CD4-positive, alpha-beta T cell treated with Interleukin-1 beta for 1 hour (primary cell): ENCODE data around the gene ADD2.
"Not testable (repeated sequence)": the region's sequence is repeated elsewhere in the genome, so short reads cannot be mapped to it uniquely, and the experiment has no call there.

Source experiments
- DNase-seq, 2 donors: peaks; one replicate each; pipeline ENCODE4 v3.0.0-alpha.2; 2020 to 2022

The ADD2 gene

GRCh38 chr2:70767699-70768589 lies at the start of gene ADD2:
TSS of gene ADD2 (minus strand) at chr2:70768200. CDS start at chr2:70706408, 61,792 bp downstream.
- DNase-seq = peak; percentile 18 to 47

DNA sequence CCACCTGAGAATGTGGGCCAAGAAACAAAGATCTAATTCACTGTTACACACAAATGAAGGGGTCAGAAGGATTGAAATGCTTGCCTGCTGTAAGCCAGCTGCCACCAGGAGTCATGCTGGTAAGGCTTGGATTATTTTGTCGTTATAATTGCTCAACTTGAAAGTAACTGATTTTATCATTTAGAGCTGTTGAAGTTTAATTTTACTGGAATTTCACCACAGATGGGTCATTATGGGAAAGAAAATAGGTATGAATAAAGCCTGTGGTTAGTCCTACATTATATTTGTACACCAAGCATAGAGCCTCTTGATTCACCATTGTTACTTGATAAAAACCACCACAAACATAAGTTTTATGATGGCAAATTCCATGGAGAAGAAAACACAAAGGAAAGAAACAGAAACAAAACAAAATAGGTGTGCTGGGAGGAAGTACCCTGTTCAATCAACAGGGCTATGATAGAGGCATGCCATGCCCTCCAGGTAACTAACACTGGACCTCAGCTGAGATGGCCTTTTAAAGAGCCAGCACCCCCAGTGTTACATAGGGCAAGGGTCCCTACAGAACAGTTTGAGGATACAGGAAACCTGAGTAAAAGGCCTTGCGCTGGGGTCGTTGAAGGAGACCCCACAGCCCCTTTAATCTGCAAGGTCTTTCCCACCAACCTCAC lies 49.4 kb upstream of the ADD2 start:
- no peak for DNase-seq

GRCh38 chr2:70816726-70817125 lies 48.7 kb upstream of the ADD2 start:
- no peak for DNase-seq

GRCh38 chr2:70808983-70809958 lies 41.3 kb upstream of the ADD2 start:
- no peak for DNase-seq

- DNase-seq = no peak
Measured at GRCh38 chr2:70807828-70808118, 39.8 kb upstream of the ADD2 start.

GRCh38 chr2:70807102-70807827 lies 39.3 kb upstream of the ADD2 start:
- no peak for DNase-seq

DNA sequence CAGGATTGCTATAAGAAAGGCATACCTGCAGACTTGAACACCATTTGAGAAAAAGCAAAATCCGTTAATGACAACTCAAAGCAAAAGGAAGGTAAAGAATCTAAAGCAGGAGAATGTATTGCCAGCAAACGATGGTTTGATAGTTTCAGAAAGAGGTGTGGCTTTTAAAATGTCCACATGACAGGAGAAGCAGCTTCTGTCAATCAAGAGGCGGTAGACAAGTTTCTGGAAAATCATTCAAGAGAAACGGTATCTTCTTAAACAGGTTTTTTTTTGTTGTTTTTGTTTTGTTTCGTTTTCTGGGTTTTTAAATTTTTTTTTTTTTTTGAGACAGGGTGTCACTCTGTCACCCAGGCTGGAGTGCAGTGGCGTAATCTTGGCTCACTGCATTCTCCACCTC lies 38.6 kb upstream of the ADD2 start:
- no peak for DNase-seq

DNA sequence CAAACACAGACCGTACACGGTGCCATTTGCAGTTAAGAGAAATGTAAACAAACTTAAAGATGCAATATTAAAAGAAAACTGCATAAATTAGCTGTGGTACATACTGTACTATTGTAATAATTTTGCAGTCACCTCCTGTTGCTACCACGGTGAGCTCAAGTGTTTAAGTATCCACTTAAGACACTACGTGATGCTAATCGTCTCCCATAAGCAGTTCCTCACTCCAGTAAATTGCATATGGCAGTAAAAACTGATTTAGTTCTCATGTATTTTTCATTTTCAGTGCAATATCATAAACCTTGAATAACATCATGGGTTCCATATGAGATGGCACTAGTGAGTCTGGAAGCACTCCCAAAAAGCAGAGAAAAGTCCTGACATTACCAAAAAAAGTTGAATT lies 38.0 kb upstream of the ADD2 start:
- DNase-seq = no peak

DNA sequence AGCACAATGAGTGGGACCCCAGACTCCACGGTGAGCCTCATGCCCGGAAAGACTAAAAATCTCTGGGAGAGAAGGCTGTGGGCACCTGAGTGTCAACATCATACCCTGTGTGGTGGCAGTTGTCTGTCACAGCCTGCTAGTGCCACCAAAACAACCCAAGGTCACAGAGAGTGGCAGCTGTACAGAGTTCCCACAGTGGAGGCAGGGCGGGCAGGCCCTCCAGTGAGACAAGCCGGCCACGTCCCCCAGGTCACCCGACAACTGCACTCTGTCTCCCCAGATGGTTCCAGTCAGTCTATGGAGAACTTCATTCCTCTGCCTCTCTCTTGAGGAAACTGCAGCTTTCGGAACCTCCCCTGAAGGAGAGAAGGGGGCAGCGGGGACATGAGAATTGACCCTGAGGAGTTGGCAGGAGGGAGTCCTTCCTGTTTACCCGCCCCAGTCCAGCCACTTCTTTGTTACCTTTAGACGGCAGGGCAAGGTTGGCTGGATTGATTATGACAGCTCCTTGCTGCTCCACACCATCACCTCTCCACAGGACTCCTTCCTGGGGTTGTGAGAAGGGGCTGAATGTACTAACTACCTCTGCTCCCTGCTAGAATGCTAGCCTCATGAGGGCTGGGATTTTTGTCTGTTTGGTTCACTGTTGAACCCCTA lies 33.7 kb upstream of the ADD2 start:
- DNase-seq = no peak

- no peak for DNase-seq
Measured at GRCh38 chr2:70799706-70800105, 31.7 kb upstream of the ADD2 start.

- not testable (repeated sequence) for DNase-seq
Measured at GRCh38 chr2:70797996-70798395, 30.0 kb upstream of the ADD2 start.

GRCh38 chr2:70797506-70797905 lies 29.5 kb upstream of the ADD2 start:
- DNase-seq = no peak

DNA sequence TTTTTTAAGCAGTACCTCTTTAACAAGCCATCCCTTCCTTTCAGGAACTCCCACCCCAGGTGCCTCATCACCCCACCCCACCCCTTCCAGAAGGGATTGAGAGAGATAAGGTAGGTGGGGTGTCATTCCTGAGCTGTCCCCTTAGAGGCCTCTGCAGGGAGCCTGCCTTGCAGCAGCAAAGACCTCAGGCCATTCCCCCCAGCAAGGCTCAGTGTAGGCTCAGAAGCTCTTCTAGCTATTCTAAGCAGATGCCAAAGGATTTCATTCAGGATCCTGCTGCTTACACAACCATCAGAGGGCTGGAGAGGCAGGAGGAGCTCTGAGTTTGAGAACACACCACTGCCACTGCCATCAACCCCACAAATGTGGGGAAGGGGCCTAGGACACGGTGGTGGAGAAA lies 28.3 kb upstream of the ADD2 start:
- no peak for DNase-seq

DNA sequence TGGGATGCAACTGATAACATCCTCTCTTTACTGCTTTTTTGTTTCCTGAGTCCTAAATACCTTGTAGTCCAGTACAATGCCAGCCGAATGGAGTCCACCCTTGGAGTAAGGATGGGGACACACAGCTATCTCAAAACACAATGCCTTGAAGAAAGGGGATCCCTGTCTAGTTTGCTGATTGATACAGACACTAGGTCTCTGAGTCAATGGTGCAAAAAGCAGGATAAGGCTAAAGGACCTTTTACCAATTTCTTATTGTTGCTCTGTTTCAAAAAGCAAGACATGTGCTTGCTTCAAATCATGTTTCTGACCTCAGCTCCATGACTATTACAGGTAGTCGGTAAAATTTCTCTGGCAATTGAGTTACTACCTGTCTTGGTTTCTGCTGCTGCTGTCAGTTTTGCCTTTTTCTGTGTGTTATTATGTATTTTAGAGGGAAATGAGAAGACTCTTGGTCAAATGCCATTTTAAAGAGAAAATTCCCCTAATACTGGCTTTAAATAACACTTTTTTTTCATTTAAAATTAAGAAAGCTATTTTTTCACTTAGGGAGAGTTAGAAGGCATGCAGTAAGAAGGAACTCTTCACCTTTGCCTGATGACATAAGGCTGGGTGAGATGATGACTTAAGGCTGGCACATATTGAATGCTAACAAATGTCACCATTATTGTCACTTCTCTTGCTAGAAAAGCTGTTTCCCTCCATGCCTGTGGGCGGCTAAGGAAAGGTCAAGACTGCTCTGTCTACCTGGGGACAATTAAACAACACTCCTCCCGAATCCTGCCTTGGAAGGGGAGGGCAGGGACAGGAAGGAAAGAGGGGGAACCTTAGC lies 27.4 kb upstream of the ADD2 start:
- no peak for DNase-seq

- DNase-seq = peak in 1 of 2 donors; percentile 24
Measured at GRCh38 chr2:70793450-70793849, 25.4 kb upstream of the ADD2 start.

- DNase-seq = no peak
Measured at GRCh38 chr2:70790136-70790828, 22.3 kb upstream of the ADD2 start, which contains the start of gene FIGLA. TSS of gene FIGLA (minus strand) at chr2:70790643. CDS start at chr2:70790638, 5 bp downstream.

DNA sequence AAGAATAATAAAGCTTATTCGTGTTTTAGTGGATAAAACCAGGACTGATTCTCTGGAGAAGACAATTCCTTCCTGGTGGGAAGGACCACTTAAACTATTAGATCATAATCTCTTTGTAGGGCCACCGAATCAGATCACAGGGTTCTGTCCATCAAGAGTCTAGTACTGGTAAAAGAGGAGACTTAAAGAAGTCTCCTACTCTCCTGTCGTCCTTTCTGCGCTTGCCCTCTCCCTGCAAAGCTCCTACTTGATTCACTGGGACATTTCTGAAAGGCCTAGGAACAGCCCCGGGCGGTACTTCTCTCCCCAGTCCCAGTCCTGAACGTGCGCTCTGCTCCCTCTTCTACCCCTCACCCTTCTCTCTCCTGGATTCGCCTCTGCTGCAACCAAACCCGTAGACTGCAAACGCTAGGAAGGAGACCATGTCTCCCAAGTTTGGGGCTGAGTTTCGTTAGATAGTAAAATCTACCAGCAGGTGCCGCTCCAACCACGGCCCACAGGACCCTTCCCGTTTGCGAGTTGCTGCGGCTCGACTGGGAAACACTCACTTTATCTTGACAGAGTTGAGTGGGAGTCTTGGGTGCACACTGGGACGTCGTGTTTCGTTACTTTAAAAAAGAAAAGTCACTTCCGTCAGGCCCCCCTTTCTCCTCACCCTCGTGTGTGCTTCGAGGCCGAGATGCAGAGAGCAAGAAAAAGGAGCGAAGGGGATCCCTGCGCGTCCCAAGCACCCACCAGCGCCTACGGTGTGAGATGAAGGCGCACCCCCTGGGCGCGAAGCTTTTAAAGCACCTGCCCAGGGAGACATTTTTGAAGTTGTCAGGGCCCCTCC lies 21.5 kb upstream of the ADD2 start:
- DNase-seq = peak; percentile 56 to 61

GRCh38 chr2:70785137-70785911 lies 17.3 kb upstream of the ADD2 start:
- DNase-seq = peak; percentile 19 to 36
